Measurements from ENCODE around the gene GATAD2B.

GATAD2B gene

GRCh38 chr1:153922972-153923925, at the start of gene GATAD2B:
Gene GATAD2B (minus strand): TSS chr1:153922972. CDS start chr1:153828347, 94,625 bp downstream.
- CTCF ChIA-PET: interaction anchor here (0.6 to 13.6 kb wide), 9 partner anchors 8 to 110 kb away, joined by 3 to 108 read pairs (median 3); partner anchors contain the start of genes DENND4B and JTB
- no peak for TF ChIP-seq CTCF (IDR thresholded peaks at IDR 0.05; ENCODE audit: control extremely low read depth, extremely low read depth, low read depth, missing control alignments)
- POLR2A ChIA-PET: interaction anchor here (0.7 to 2.6 kb wide), 7 partner anchors 17 to 237 kb away, joined by 3 to 16 read pairs (median 4); partner anchors contain the start of genes CRTC2, DENND4B and RPS27
- peak; percentile 98 for DNase-seq (ENCODE audit: extremely low spot score)

- no peak for DNase-seq (ENCODE audit: extremely low spot score)
- POLR2A ChIA-PET: interaction anchor here (0.5 to 1.3 kb wide), 4 partner anchors 20 to 364 kb away, joined by 4 to 9 read pairs (median 6); partner anchors contain the start of gene RPS27
- CTCF ChIA-PET: no interaction called here
- no peak for TF ChIP-seq CTCF (IDR thresholded peaks at IDR 0.05; ENCODE audit: control extremely low read depth, extremely low read depth, low read depth, missing control alignments)
These were observed 47.6 kb upstream of the GATAD2B start for GRCh38 chr1:153970346-153970745.

DNA sequence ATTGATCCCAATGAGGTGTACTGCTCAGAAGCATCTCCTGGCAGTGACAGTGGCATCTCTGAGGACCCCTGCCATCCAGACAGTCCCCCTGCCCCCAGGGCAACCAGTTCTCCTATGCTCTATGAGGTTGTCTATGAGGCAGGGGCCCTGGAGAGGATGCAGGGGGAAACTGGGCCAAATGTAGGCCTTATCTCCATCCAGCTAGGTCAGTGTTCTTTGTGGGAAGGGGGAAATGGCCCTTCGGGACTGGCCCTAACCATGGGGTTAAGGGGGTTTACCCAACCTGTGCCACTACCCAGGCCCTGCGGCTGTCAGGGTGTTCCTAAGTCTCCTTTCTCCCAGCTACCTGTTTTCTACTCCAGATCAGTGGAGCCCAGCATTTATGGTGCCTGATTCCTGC, 46.2 kb upstream of the GATAD2B start:
- no peak for TF ChIP-seq CTCF (IDR thresholded peaks at IDR 0.05; ENCODE audit: control extremely low read depth, extremely low read depth, low read depth, missing control alignments)
- POLR2A ChIA-PET: interaction anchor here (0.7 to 4.2 kb wide), 3 partner anchors 8 to 179 kb away, joined by 3 to 31 read pairs (median 5); partner anchors contain the start of genes DENND4B and JTB
- CTCF ChIA-PET: interaction anchor here (0.7 to 4.6 kb wide), 5 partner anchors 9 to 366 kb away, joined by 3 to 30 read pairs (median 10); partner anchors contain the start of genes JTB and RAB13
- no peak for DNase-seq (ENCODE audit: extremely low spot score)

GRCh38 chr1:153968408-153968807, 45.6 kb upstream of the GATAD2B start:
- DNase-seq (ENCODE audit: extremely low spot score): no peak
- CTCF ChIA-PET: interaction anchor here (0.7 to 4.6 kb wide), 9 partner anchors 9 to 367 kb away, joined by 3 to 30 read pairs (median 9); partner anchors contain the start of genes DENND4B, JTB and RAB13
- POLR2A ChIA-PET: interaction anchor here (1.0 to 4.2 kb wide), 4 partner anchors 8 to 23 kb away, joined by 3 to 31 read pairs (median 14); partner anchors contain the start of genes DENND4B, JTB and RPS27
- no peak for TF ChIP-seq CTCF (IDR thresholded peaks at IDR 0.05; ENCODE audit: control extremely low read depth, extremely low read depth, low read depth, missing control alignments)

GRCh38 chr1:153968000-153968363, 45.2 kb upstream of the GATAD2B start:
- ChIA-PET CTCF (interaction anchor here (0.9 to 4.6 kb wide), 13 partner anchors 9 to 291 kb away, joined by 3 to 30 read pairs (median 5); partner anchors contain the start of genes CRTC2, DENND4B, JTB and RAB13), POLR2A (interaction anchor here (0.5 to 4.2 kb wide), 8 partner anchors 9 to 304 kb away, joined by 3 to 31 read pairs (median 4); partner anchors contain the start of genes CRTC2, JTB and RPS27)
- DNase-seq (ENCODE audit: extremely low spot score): no peak
- TF ChIP-seq CTCF (IDR thresholded peaks at IDR 0.05; ENCODE audit: control extremely low read depth, extremely low read depth, low read depth, missing control alignments): no peak
